Non-pigmented ciliary epithelial cell (primary cell): ENCODE results near the gene ERMAP.
"Not testable (repeated sequence)": the region's sequence is repeated elsewhere in the genome, so short reads cannot be mapped to it uniquely, and the experiment has no call there.

Source experiments
- DNase-seq: peaks from one replicate; pipeline ENCODE4 v3.0.0-alpha.2; 2010; ENCODE audit warnings: low read depth

The ERMAP gene

DNA sequence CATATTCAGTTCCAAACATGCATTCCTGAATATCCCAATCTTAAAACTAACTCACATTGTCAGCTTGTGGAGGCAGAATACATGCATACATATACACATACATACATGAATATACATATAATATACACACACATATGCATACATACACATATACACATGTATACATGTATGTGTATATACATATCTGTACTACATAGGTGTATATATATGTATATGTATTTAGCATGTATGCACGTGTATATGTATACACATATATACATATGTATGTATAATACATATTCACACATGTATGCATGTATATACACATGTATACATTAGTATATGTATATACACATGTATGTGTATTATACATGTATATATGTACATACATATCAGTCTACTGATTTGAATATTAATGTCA lies 28.3 kb downstream of the ERMAP start:
- no peak for DNase-seq

DNA sequence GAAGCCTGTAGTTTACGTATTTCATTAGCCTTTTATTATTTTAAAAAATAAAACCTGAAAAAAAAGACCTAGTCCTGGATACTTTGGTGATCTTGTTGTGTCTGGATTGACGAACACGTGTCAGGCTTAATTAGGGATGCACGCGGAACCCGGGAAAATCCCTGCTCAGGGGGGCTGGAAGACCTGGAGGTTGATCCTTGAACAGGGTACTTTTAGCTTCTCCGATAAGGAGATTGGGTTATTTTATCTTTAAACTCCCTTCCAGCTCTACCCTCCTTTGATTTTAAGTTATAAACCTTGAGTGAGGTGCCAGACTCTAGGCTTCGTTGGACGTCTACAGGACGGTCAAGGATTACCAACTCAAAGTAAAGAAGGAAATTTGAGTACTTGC lies 28.9 kb downstream of the ERMAP start:
- no peak for DNase-seq

DNA sequence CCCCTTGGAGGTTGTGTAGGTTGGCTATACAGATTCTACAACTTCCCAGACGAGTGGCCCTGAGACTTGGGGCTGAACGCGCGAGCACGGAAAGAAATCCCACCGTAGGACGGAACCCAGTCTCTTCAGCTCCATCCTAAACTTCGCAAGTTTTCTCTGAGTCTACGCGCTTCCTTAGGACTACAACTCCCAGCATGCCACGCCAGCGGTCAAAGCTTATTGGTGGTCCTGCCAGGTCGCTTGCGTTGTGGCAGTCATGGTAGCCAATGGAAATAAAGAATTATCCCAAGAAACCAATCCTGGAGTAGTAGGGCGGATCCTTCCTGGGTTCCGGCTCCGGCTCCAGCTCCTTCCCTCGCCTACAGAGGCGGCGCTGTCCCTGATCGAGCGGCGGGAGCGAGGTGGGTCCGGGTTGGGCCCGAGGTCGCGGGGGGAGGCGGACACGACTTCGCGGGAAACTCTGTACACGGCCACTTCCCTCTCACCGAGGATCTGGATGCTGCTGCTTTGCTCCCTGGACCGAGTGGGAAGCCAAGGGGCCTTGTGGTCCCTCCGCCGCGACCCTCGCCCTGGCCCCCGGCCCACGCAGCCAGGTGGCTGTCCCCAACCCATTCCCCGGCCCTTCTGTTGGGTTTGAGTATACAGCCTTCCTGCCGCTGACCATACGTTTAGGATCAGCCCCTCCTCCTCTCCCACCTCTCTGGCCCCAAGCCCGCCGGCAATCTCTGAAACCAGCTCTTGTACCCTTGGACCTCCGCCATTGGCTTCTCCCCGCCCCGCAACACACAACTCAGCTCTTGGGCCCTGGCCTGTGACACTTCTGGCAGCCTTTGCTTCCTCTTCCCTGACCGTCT lies 29.6 kb downstream of the ERMAP start, which contains the start of gene ZNF691:
ZNF691 (plus strand) TSS at position 357 of the 854 bp plus-strand sequence. CDS start 3,046 bp downstream, outside the sequence.
- peak; percentile 90 for DNase-seq

DNA sequence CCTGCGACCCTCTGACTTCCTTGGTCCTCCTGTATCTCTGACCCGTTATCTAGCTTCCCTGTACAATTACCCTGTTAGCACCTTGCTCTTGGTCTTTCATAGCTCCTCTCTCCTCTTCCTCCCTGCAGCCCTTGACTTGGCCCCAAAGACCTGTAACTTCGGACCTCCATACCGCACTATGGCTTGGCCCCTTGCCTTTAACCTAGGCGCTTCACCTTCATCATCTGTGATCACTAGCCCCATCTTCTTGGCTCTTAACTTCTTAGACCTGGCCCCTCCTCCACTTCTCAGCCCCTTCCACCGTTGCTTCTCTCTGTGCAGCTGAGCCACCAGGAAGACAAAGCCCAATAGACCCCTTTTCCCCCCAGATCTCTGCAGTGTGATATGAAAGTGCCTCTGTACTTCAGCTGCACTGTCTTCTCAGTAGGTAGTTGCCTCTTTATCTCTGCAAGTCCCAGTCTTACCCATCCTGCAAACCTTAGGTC lies 30.2 kb downstream of the ERMAP start:
- no peak for DNase-seq

DNA sequence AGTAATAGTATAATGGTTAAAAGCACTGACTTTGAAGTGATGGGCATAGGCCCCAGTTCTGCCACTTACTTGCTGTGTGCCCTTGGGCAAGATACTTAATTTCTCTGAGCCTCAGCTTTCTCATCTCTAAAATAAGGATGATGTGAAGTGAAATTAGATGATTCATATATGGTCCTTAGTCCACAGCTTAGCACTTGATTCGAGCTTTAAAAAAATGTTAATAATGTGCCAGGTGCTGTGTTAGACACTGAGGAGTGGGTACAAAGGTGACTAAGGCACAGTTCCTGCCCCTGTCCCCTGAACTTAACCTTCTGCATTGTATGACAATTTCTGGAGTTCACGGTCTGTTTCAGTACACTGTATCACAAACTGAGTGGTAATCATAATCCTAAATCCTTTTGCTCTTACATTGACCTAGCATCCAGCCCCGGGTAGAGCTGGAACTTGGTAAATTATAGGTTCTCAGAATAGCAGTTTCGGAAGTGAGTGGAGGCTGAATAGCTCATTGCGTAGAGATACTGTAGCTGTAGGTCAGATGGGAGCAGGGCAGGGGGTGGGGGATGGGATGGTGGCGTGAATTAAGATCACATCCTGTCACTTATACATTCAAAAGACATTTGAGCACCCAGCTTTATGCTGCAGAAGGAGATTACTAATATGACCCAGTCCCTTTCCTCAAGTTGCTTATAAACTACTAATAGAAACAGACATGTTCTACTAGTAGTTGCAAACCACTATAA lies 31.0 kb downstream of the ERMAP start:
- no peak for DNase-seq

DNA sequence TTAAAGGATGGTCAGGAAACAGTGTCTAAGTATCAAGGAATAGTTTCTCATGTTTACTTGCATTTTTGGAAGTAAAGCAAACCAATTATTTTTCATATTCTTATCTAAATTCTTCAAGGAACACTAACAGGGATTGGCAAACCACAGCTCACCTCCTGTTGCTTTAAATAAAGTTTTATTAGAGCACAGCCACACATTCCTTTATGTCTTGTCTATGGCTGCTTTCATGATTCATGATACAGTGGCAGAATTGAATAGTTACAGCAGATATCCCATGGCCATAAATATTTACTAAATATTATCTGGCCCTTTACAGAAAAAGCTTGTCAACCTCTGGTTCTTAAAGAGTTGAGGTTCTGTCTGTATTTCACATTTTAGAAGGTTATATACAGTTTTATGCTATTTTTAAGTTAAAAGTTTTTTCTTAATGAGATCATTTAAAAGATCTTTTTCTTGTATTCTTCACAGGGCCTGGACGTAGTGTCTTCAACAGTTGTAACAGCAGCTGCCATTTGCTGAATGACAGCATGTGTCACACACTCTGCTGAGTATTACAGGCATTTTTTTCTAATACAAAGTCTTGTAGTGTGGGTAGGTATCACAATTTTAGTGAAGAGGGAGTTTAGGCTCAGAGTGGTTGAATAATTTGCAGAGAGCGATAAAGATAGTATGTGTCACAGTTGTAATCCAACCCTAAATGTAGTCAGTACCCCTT lies 32.1 kb downstream of the ERMAP start:
- DNase-seq, result no peak

DNA sequence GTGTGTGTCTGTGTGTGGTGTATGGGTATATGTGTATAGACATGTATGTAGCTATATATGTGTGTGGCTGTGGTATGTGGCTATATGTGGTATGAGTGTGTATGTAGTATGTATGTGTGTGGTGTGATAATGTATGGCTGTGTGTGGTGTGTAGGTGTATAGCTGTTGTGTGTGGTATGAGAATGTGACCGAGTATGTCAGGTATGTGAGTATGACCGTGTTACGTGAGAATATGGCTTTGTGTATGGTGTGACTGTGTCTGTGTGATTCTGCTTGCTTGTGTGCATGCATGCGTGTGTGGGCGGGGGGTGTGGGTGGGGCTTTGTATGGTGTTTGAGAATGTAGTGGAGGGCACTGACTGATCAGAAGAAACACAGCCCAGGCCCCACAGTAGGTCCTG lies 33.0 kb downstream of the ERMAP start:
- DNase-seq, result no peak

DNA sequence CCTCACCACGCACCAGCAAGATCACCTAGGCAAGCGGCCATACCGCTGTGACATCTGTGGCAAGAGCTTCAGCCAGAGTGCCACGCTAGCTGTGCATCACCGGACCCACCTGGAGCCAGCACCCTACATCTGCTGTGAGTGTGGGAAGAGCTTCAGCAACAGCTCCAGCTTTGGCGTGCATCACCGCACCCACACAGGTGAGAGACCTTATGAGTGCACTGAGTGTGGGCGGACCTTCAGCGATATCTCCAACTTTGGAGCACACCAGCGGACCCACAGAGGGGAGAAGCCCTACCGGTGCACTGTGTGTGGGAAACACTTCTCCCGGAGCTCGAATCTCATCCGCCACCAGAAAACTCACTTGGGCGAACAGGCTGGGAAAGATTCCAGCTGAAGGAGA lies 34.5 kb downstream of the ERMAP start:
- no peak for DNase-seq

DNA sequence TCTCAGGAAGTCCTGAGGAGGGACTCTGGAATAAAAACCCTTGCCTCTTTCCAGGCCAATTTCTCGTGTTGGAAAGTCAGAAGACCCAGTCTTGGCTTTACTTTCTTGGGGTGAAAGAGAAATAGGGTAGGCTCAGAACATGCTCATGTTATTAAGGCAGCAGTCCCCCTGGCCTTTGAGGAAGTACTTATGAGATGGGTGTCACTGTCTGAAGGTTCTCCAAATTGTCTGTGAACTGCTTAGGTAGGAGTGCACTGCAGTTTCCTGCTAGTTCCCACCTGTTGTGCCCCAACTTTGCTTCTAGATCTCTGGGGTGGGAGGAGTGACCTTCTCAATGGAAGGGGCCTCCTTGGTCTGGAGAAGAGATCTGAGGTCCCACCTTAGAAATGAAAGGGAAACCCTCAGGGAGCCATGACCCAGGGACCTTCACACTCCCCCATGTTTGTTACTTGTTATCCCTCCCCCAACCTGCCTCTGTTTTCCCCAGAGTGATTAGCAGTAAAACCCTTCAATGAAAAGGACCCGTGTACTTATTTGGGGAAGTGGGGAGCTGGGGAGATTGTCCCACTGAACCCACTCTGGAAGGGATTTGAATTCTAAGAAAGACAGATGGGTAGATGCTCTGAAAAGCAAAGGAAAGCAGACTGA lies 35.2 kb downstream of the ERMAP start:
- DNase-seq, result no peak

DNA sequence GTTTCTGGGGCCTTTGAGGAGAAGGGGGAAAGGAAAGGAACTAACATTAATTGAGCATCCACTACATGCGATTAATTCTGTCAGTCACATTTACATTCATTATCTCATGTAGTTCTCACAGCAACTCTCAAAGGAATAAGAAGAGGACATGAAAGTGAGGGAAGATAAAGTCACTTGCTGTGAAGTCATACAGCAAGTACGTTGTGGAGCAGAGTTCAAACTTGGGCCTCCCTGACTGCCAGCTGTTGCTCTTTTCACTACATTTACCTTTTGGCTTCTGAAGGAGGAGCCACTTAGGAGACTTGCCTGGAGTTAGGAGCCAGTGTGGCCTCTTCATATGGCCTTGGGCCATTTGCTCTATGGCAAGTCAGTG lies 35.7 kb downstream of the ERMAP start:
- no peak for DNase-seq

DNA sequence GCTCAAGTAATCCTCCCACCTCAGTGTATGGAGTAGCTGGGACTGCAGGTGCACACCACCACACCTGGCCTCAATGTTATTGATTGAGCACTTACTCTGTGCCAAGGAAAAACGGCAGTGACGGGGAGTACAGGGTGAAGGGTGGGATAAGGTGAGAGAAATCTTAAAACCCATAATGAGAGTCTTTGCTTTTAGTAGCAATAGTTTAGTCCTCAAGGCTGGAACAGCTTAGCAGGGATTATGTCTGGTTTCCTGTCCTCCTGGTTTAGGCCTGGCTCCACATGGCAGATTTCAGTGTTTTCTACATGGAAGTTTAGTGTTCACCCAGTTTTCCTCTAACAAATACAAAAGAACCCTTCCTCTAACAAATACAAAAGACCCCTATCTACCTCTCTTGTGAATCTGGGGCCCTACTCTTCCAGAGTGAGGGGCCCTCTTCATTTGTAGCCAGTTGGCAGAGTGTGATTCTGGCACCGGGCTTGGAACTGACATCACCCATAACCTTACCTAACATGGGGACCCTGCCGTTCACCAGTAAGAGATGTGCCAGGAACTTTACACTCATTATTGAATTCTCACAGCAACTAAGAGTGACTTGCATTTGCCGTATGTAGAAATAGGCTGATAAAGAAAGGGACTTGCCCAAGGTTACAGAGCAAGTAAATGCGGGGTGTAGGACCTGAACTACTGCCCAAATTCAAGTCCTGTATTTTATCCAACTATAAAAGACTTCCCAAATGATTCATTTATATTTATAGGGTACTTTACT lies 36.4 kb downstream of the ERMAP start:
- DNase-seq, result no peak

DNA sequence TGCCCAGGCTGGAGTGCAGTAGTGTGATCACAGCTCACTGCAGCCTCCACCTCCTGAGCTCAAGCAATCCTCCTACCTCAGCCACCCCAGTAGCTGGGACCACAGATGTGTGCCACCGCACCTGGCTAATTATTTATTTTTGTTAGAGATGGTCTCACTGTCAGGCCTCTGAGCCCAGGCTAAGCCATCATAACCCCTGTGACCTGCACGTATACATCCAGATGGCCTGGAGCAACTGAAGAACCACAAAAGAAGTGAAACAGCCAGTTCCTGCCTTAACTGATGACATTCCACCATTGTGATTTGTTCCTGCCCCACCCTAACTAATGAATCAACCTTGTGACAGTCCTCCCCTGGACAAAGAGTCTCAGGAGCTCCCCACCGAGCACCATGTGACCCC lies 39.6 kb downstream of the ERMAP start:
- DNase-seq, result not testable (repeated sequence)

DNA sequence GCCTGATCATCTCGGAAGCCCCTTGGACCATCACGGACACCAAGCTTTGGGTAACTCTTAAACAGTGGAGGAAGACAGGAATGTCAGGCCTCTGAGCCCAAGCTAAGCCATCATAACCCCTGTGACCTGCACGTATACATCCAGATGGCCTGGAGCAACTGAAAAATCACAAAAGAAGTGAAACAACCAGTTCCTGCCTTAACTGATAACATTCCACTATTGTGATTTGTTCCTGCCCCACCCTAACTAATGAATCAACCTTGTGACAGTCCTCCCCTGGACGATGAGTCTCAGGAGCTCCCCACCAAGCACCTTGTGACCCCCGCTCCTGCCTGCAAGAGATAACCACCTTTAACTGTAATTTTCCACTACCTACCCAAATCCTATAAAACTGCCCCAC lies 42.4 kb downstream of the ERMAP start:
- not testable (repeated sequence) for DNase-seq

DNA sequence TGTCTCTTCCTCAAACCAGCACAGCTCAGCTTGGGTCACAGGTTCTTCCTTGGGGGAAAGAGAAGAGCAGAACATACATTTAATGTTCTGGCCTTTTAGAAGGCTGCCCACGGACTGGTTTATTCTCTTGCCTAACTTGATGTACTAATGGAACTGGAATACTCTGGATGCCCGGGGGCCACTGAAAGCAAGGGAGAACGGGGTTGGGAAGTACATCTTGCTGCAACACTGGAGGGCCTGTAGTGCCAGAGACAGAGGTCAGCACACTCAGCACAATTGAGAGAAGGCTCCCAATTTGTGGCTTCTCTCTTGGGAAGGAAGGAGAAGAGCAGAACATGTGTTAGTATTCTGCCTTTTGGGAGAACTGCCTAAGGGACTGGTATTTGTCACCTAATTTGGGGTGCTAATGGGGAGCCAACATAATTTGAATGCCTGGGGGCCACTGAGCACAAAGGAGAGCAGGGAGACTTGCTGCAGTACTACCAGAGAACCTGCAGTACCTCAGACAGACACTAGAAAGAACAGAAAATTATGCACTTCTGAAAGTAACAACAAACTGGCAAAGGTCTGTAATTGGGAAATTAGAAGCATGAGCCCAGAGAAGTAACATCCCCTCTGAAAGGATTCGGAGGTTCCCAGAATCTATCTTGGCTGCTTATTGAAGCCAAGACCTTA lies 43.6 kb downstream of the ERMAP start:
- DNase-seq, result no peak

DNA sequence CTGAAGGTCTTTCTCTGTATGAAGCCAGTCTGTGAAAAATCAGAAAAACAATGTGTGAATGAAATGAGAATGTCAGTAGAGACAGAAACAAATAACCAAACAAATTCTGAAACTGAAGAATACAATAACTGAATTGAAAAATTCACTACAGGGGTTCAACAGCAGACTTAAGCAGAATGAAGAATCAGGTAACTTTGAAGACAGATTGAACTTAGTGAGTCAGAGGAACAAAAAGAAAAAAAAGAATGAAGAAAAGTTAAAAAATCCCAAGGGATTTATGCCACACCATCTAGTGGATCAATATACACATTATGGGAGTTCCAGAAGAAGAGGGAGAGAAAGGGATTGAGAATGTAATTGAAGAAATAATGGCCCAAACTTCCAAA lies 44.1 kb downstream of the ERMAP start:
- DNase-seq, result no peak

DNA sequence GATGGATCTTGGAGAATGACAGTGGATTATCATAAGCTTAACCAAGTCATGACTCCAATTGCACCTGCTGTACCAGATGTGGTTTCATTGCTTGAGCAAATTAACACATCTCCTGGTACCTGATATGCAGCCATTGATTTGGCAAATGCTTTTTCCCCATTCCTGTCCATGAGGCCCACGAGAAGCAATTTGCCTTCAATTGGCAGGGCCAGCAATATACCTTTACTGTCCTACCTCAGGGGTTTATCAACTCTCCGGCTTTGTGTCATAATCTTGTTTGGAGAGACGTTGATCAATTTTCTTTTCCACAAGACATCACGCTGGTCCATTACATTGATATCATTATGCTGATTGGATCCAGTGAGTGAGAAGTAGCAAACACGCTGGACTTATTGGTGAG lies 49.6 kb downstream of the ERMAP start:
- no peak for DNase-seq

DNA sequence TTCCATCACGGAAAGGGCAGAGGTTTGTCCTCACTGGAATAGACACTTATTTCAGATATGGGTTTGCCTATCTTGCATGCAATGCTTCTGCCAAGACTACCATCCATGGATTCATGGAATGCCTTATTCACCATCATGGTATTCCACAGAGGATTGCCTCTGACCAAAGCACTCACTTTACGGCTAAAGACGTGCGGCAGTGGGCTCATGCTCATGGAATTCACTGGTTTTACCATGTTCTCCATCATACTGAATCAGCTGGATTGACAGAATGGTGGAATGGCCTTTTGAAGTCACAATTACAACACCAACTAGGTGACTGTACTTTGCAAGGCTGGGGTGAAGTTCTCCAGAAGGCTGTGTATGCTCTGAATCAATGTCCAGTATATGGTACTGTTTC lies 51.5 kb downstream of the ERMAP start:
- DNase-seq, result not testable (repeated sequence)

DNA sequence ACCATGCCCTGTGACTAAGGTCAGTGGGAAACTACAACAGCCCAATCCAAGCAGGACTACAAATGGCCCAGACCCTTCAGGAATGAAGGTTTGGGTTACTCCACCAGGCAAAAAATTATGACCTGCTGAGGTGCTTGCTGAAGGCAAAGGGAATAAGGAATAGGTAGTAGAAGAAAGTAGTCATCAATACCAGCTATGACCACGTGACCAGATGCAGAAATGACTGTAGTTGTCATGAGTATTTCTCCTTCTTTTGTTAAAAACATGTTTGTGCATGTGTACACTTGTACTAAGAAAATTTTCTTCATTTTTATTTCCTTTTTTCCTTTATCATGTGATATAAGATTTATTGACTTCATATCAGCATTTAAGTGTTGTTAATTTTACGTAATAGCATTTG lies 52.3 kb downstream of the ERMAP start:
- DNase-seq, result not testable (repeated sequence)

DNA sequence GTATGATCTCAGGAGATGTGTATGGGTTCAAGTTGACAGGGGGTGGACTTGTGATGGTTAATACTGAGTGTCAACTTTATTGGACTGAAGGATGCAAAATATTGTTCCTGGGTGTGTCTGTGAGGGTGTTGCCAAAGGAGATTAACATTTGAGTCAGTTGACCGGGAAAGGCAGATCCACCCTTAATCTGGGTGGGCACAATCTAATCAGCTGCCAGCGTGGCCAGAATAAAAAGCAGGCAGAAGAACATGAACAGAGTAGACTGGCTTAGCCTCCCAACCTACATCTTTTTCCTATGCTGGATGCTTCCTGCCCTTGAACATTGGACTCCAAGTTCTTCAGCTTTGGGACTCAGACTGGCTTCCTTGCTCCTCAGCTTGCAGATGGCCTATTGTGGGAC lies 52.8 kb downstream of the ERMAP start:
- DNase-seq, result not testable (repeated sequence)

DNA sequence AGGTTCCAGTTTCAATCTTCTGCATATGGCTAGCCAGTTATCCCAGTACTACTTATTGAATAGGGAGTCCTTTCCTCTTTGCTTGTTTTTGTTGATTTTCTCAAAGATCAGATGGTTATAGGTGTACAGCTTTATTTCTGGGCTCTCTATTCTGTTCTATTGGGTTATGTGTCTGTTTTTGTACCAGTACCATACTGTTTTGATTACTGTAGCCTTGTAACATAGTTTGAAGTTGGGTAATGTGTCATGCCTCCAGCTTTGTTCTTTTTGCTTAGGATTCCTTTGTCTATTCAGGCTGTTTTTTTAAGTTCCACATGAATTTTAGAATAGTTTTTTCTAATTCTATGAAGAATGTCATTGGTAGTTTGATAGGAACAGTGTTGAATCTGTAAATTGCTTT lies 56.2 kb downstream of the ERMAP start:
- not testable (repeated sequence) for DNase-seq

DNA sequence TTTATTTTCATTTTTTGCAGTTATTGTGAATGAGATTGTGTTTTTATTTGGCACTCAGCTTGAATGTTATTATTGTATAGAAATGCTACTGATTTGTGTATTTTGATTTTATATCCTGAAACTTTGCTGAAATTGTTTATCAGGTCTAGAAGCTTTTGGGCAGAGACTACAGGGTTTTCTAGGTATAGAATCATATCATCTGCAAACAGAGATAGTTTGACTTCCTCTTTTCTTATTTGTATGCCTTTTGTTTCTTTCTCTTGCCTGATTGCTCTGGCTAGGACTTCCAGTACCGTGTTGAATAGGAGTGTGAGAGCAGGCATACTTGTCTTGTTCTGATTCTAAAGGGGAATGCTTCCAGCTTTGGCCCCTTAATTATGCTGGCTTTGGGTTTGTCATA lies 56.7 kb downstream of the ERMAP start:
- DNase-seq, result no peak
